ENCODE measurements around the gene MAPK14. TPM values are rescaled to one million over a fixed set of nuclear protein-coding genes. Genes with fewer than 3 reads are reported as not detected.

MAPK14 gene
- total RNA-seq, 1 donor from 2014 or later: 73.2 TPM

DNA sequence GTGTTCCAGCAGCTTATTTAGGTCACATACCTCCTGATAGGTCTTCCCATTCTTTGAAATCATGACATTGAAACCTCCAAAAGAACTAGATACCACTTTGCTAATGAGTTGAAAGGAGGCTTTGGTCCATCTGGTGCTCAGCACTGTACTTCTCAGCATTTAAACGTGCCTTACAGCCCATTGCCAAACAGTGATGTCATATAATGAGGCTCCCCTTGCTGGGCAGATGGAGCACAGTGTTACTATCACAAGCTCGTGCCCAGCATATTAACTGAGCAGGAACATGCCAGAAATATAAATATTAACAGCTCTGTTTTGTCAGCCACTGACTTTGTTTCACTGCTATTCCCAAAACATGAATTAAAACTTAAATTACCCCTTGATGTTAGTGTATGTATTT lies 77.2 kb downstream of the MAPK14 start:
- H3K36me3 Mint-ChIP-seq (ENCODE audit: low read depth, unreplicated experiment): peaks cover 34% of the 10 kb centered on the region
- H3K27ac Mint-ChIP-seq (ENCODE audit: unreplicated experiment): no peak overlapping the region
- no peak overlapping the region for H3K4me3 Mint-ChIP-seq (ENCODE audit: unreplicated experiment)
- H3K27me3 Mint-ChIP-seq (ENCODE audit: unreplicated experiment): no peaks in the 10 kb centered on the region
- TF ChIP-seq, protein P1, sequence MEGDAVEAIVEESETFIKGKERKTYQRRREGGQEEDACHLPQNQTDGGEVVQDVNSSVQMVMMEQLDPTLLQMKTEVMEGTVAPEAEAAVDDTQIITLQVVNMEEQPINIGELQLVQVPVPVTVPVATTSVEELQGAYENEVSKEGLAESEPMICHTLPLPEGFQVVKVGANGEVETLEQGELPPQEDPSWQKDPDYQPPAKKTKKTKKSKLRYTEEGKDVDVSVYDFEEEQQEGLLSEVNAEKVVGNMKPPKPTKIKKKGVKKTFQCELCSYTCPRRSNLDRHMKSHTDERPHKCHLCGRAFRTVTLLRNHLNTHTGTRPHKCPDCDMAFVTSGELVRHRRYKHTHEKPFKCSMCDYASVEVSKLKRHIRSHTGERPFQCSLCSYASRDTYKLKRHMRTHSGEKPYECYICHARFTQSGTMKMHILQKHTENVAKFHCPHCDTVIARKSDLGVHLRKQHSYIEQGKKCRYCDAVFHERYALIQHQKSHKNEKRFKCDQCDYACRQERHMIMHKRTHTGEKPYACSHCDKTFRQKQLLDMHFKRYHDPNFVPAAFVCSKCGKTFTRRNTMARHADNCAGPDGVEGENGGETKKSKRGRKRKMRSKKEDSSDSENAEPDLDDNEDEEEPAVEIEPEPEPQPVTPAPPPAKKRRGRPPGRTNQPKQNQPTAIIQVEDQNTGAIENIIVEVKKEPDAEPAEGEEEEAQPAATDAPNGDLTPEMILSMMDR (IDR thresholded peaks at IDR 0.05; ENCODE audit: unreplicated experiment): no peak
- H3K9me3 Mint-ChIP-seq (ENCODE audit: unreplicated experiment): no peaks in the 10 kb centered on the region
- peaks cover 2% of the 10 kb centered on the region for H3K4me1 Mint-ChIP-seq (ENCODE audit: unreplicated experiment)
- DNase-seq (ENCODE audit: low spot score): no peak

DNA sequence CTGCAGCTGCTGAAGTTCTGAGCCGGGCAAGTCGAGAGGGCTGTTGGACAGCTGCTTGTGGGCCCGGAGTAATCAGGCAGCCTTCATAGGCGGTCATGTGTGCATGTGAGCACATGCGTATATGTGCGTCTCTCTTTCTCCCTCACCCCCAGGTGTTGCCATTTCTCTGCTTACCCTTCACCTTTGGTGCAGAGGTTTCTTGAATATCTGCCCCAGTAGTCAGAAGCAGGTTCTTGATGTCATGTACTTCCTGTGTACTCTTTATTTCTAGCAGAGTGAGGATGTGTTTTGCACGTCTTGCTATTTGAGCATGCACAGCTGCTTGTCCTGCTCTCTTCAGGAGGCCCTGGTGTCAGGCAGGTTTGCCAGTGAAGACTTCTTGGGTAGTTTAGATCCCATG lies 81.5 kb downstream of the MAPK14 start:
- TF ChIP-seq, protein P1 (IDR thresholded peaks at IDR 0.05; ENCODE audit: unreplicated experiment): no peak
- H3K4me3 Mint-ChIP-seq (ENCODE audit: unreplicated experiment): no peak overlapping the region
- H3K27ac Mint-ChIP-seq (ENCODE audit: unreplicated experiment): no peak overlapping the region
- H3K36me3 Mint-ChIP-seq (ENCODE audit: low read depth, unreplicated experiment): peaks cover 26% of the 10 kb centered on the region
- DNase-seq (ENCODE audit: low spot score): no peak
- no peaks in the 10 kb centered on the region for H3K27me3 Mint-ChIP-seq (ENCODE audit: unreplicated experiment)
- no peaks in the 10 kb centered on the region for H3K9me3 Mint-ChIP-seq (ENCODE audit: unreplicated experiment)
- H3K4me1 Mint-ChIP-seq (ENCODE audit: unreplicated experiment): no peaks in the 10 kb centered on the region

DNA sequence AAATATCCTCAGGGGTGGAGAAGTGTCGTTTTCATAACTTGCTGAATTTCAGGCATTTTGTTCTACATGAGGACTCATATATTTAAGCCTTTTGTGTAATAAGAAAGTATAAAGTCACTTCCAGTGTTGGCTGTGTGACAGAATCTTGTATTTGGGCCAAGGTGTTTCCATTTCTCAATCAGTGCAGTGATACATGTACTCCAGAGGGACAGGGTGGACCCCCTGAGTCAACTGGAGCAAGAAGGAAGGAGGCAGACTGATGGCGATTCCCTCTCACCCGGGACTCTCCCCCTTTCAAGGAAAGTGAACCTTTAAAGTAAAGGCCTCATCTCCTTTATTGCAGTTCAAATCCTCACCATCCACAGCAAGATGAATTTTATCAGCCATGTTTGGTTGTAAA lies 82.4 kb downstream of the MAPK14 start:
- Mint-ChIP-seq H3K9me3 (ENCODE audit: unreplicated experiment) (no peaks in the 10 kb centered on the region), H3K27me3 (ENCODE audit: unreplicated experiment) (no peaks in the 10 kb centered on the region), H3K27ac (ENCODE audit: unreplicated experiment) (no peak overlapping the region), H3K4me1 (ENCODE audit: unreplicated experiment) (no peaks in the 10 kb centered on the region), H3K4me3 (ENCODE audit: unreplicated experiment) (no peak overlapping the region), H3K36me3 (ENCODE audit: low read depth, unreplicated experiment) (peaks cover 22% of the 10 kb centered on the region)
- no peak for DNase-seq (ENCODE audit: low spot score)
- TF ChIP-seq, protein P1 (IDR thresholded peaks at IDR 0.05; ENCODE audit: unreplicated experiment): no peak

DNA sequence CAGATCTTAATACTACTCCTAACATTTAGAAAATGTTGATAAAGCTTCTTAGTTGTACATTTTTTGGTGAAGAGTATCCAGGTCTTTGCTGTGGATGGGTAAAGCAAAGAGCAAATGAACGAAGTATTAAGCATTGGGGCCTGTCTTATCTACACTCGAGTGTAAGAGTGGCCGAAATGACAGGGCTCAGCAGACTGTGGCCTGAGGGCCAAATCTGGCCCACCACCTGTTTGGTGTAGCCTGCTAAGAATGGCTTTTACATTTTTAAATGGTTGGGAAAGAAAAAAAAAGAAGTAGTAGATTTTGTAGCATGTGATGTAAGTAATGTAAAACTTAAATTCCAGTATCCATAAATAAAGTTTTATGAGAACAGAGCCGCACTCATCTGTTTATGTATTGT lies 83.3 kb downstream of the MAPK14 start:
- TF ChIP-seq, protein P1 (IDR thresholded peaks at IDR 0.05; ENCODE audit: unreplicated experiment): no peak

DNA sequence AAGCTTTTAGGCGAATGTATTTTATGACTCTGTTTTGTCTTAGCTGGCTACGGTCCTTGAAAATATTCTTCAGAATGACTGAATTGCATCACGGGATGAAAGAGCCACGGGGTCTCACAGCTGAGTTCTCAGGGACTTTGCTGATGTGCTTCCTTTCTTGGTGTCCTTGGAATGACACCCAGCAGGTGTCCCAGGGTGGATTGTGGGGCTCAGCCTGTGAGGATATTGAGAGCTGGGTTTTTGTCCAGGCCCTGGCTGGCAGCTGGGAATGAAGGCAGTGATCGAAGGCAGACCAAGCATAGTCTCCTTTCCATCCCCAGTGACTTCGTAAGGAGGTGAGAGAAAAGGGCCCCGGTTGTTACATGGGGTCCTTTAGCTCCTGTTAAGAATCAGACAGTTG lies 83.9 kb downstream of the MAPK14 start:
- no peak for DNase-seq (ENCODE audit: low spot score)
- no peaks in the 10 kb centered on the region for H3K9me3 Mint-ChIP-seq (ENCODE audit: unreplicated experiment)
- no peaks in the 10 kb centered on the region for H3K4me1 Mint-ChIP-seq (ENCODE audit: unreplicated experiment)
- no peak overlapping the region for H3K27ac Mint-ChIP-seq (ENCODE audit: unreplicated experiment)
- no peaks in the 10 kb centered on the region for H3K27me3 Mint-ChIP-seq (ENCODE audit: unreplicated experiment)
- H3K4me3 Mint-ChIP-seq (ENCODE audit: unreplicated experiment): no peak overlapping the region
- H3K36me3 Mint-ChIP-seq (ENCODE audit: low read depth, unreplicated experiment): peaks cover 22% of the 10 kb centered on the region
- TF ChIP-seq, protein P1 (IDR thresholded peaks at IDR 0.05; ENCODE audit: unreplicated experiment): no peak

More for the DNA sequence above, 83.3 kb downstream of the MAPK14 start:
- no peak for DNase-seq (ENCODE audit: low spot score)
- no peaks in the 10 kb centered on the region for H3K9me3 Mint-ChIP-seq (ENCODE audit: unreplicated experiment)
- no peak overlapping the region for H3K27ac Mint-ChIP-seq (ENCODE audit: unreplicated experiment)
- H3K4me3 Mint-ChIP-seq (ENCODE audit: unreplicated experiment): no peak overlapping the region
- peaks cover 22% of the 10 kb centered on the region for H3K36me3 Mint-ChIP-seq (ENCODE audit: low read depth, unreplicated experiment)
- no peaks in the 10 kb centered on the region for H3K4me1 Mint-ChIP-seq (ENCODE audit: unreplicated experiment)
- H3K27me3 Mint-ChIP-seq (ENCODE audit: unreplicated experiment): no peaks in the 10 kb centered on the region
